NOMO-1 (cell line): ENCODE measurements around the gene FANCD2.
"Not testable (repeated sequence)": the region's sequence is repeated elsewhere in the genome, so short reads cannot be mapped to it uniquely, and the experiment has no call there.

Experiments used
- DNase-seq, 2 experiments: peaks; one replicate each; lab custom pipeline; 2025; ENCODE audit not compliant: unreplicated experiment in 2 of 2; lab: John Stamatoyannopoulos, UW

The FANCD2 gene

GRCh38 chr3:10093678-10094077, 67.4 kb downstream of the FANCD2 start:
- DNase-seq: no peak

GRCh38 chr3:10099041-10099440, 72.8 kb downstream of the FANCD2 start:
- no peak for DNase-seq

GRCh38 chr3:10106919-10107318, 80.7 kb downstream of the FANCD2 start:
- DNase-seq: no peak

GRCh38 chr3:10108091-10108490, 81.9 kb downstream of the FANCD2 start, which contains the start of gene FANCD2OS:
Gene FANCD2OS, minus strand, starts transcription at chr3:10108255. Its CDS starts 3,481 bp downstream, at chr3:10104774.
- no peak for DNase-seq

- DNase-seq: peak; percentile 98
Observed at GRCh38 chr3:10115326-10116137, 89.3 kb downstream of the FANCD2 start, which contains the start of gene BRK1. Gene BRK1, plus strand, starts transcription at chr3:10115675. Its CDS starts 27 bp downstream, at chr3:10115702.

GRCh38 chr3:10116138-10116460, 89.9 kb downstream of the FANCD2 start:
- peak in 1 of 2 experiments; percentile 54 for DNase-seq

GRCh38 chr3:10116928-10117327, 90.7 kb downstream of the FANCD2 start:
- no peak for DNase-seq

- DNase-seq: no peak
Observed at GRCh38 chr3:10119376-10119775, 93.1 kb downstream of the FANCD2 start.

- DNase-seq: no peak
Observed at GRCh38 chr3:10121064-10121463, 94.8 kb downstream of the FANCD2 start.

- no peak for DNase-seq
Observed at GRCh38 chr3:10122724-10123123, 96.5 kb downstream of the FANCD2 start.

GRCh38 chr3:10135872-10136271, 109.6 kb downstream of the FANCD2 start:
- DNase-seq: not testable (repeated sequence)

- DNase-seq: no peak
Observed at GRCh38 chr3:10136426-10137005, 110.3 kb downstream of the FANCD2 start.

- DNase-seq: no peak
Observed at GRCh38 chr3:10137178-10137577, 110.9 kb downstream of the FANCD2 start.

- DNase-seq: no peak
Observed at GRCh38 chr3:10140996-10141546, 114.8 kb downstream of the FANCD2 start.

GRCh38 chr3:10142707-10143560, 116.7 kb downstream of the FANCD2 start:
- DNase-seq: no peak

- peak in 1 of 2 experiments; percentile 10 for DNase-seq
Observed at GRCh38 chr3:10145685-10146084, 119.4 kb downstream of the FANCD2 start.

- peak; percentile 74 to 86 for DNase-seq
Observed at GRCh38 chr3:10149226-10149625, 123.0 kb downstream of the FANCD2 start.

GRCh38 chr3:10150987-10151386, 124.8 kb downstream of the FANCD2 start:
- DNase-seq: no peak
